Astrocyte of the cerebellum (primary cell): ENCODE data around the gene PTK7.

Source experiments
- DNase-seq: peaks from one replicate; pipeline ENCODE4 v3.0.0-alpha.2; 2011; ENCODE audit warnings: low read depth
- H3K4me3 ChIP-seq: 2 replicates; pipeline ENCODE4 v1.5.1; 2011; ENCODE audit warnings: mild to moderate bottlenecking, low read depth, low read length, moderate library complexity
- CTCF ChIP-seq: IDR thresholded peaks from 2 replicates; pipeline ENCODE4 v1.5.1; 2012; ENCODE audit warnings: low read length, low read depth, moderate library complexity, mild to moderate bottlenecking; ENCODE audit errors: missing control alignments
- in situ Hi-C: cut with HindIII; loops from 2 replicates; pipeline ENCODE4 v1.10.0; 2017; ENCODE audit warnings: low sequenced_read_pairs

The PTK7 gene

GRCh38 chr6:43082806-43083655 lies 6.9 kb downstream of the PTK7 start:
- TF ChIP-seq CTCF = no peak
- no peak overlapping the region for H3K4me3 ChIP-seq
- in situ Hi-C loops = no loop called here
- DNase-seq = no peak

GRCh38 chr6:43086022-43086658 lies 10.0 kb downstream of the PTK7 start:
- TF ChIP-seq CTCF = no peak
- DNase-seq = no peak
- in situ Hi-C loops = no loop called here
- no peak overlapping the region for H3K4me3 ChIP-seq

- DNase-seq = peak; percentile 52
- no peak overlapping the region for H3K4me3 ChIP-seq
- TF ChIP-seq CTCF = no peak
- in situ Hi-C loops = no loop called here
Observed at GRCh38 chr6:43088654-43089056, 12.5 kb downstream of the PTK7 start.

GRCh38 chr6:43089467-43089866 lies 13.4 kb downstream of the PTK7 start:
- no peak for TF ChIP-seq CTCF
- in situ Hi-C loops = no loop called here
- H3K4me3 ChIP-seq = no peak overlapping the region
- no peak for DNase-seq

GRCh38 chr6:43089874-43090558 lies 13.9 kb downstream of the PTK7 start:
- no peak overlapping the region for H3K4me3 ChIP-seq
- no peak for TF ChIP-seq CTCF
- DNase-seq = no peak
- in situ Hi-C loops = no loop called here

GRCh38 chr6:43090559-43090956 lies 14.4 kb downstream of the PTK7 start:
- in situ Hi-C loops = no loop called here
- H3K4me3 ChIP-seq = no peak overlapping the region
- no peak for DNase-seq
- no peak for TF ChIP-seq CTCF
